Stomach (tissue), 4 donors: ENCODE measurements around the gene TRA2B.

ENCODE experiments used
- POLR2A ChIP-seq, 4 donors: fragments of 450-650 bp; IDR thresholded peaks; one replicate each; pipeline ENCODE4 v1.6.1; 2016; ENCODE audit warnings: antibody characterized with exemption in 4 of 4, control low read depth in 2 of 4, mild to moderate bottlenecking in 1 of 4, moderate library complexity in 1 of 4
- TF ChIP-seq, protein P1 (sequence below), 7 experiments: fragments of 450-650 bp in 4 of 7; fragments of 200-600 bp in 3 of 7; sonication (generic) in 3 of 7; IDR thresholded peaks; one replicate each; pipeline ENCODE4 v1.5.1; 2016 to 2019; ENCODE audit warnings: antibody characterized with exemption in 7 of 7, control low read depth in 2 of 7, mild to moderate bottlenecking in 1 of 7

GRCh38 chr3:185874119-185874518, 63.7 kb downstream of the TRA2B start:
- TF ChIP-seq, protein P1, sequence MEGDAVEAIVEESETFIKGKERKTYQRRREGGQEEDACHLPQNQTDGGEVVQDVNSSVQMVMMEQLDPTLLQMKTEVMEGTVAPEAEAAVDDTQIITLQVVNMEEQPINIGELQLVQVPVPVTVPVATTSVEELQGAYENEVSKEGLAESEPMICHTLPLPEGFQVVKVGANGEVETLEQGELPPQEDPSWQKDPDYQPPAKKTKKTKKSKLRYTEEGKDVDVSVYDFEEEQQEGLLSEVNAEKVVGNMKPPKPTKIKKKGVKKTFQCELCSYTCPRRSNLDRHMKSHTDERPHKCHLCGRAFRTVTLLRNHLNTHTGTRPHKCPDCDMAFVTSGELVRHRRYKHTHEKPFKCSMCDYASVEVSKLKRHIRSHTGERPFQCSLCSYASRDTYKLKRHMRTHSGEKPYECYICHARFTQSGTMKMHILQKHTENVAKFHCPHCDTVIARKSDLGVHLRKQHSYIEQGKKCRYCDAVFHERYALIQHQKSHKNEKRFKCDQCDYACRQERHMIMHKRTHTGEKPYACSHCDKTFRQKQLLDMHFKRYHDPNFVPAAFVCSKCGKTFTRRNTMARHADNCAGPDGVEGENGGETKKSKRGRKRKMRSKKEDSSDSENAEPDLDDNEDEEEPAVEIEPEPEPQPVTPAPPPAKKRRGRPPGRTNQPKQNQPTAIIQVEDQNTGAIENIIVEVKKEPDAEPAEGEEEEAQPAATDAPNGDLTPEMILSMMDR (IDR thresholded peaks at IDR 0.05) = no peak
- no peak for TF ChIP-seq POLR2A (IDR thresholded peaks at IDR 0.05)
